Lower lobe of right lung (tissue), 2 donors: ENCODE data around the gene MTG2. TPM values are rescaled to one million over a fixed set of nuclear protein-coding genes. Genes with fewer than 3 reads are reported as not detected.

Source experiments
- ATAC-seq, 2 donors: fragments of 200-7000 bp; cut with Tn5 transposase; one replicate each; pipeline ENCODE4 v1.9.1; 2020 to 2022; ENCODE audit warnings: mild to moderate bottlenecking in 2 of 2, moderate library complexity in 2 of 2
- DNase-seq: peaks from one replicate; pipeline ENCODE4 v3.0.0-alpha.2; 2020
- H3K27ac ChIP-seq: fragments of 200-600 bp; one replicate; pipeline ENCODE4 v1.8.0; 2022
- H3K27me3 ChIP-seq: fragments of 200-600 bp; one replicate; pipeline ENCODE4 v1.8.0; 2022; ENCODE audit warnings: low read depth
- H3K36me3 ChIP-seq: fragments of 200-600 bp; one replicate; pipeline ENCODE4 v1.8.0; 2022; ENCODE audit warnings: mild to moderate bottlenecking
- H3K4me1 ChIP-seq: fragments of 200-600 bp; one replicate; pipeline ENCODE4 v1.8.0; 2022
- H3K4me3 ChIP-seq: fragments of 200-600 bp; one replicate; pipeline ENCODE4 v1.8.0; 2022; ENCODE audit warnings: mild to moderate bottlenecking
- H3K9me3 ChIP-seq: fragments of 200-600 bp; one replicate; pipeline ENCODE4 v1.8.0; 2022
- CTCF ChIP-seq: fragments of 200-600 bp; IDR thresholded peaks from one replicate; pipeline ENCODE4 v1.8.0; 2022; ENCODE audit warnings: antibody characterized with exemption, mild to moderate bottlenecking
- intact Hi-C: fragments of 100-400 bp; cut with DNase I; formaldehyde crosslinking; loops from one replicate; pipeline ENCODE4 v1.11.0; 2022
- total RNA-seq: library from RNA; stranded (reverse); fragmentation: NEBNext Ultra II Directional; extraction: Animal tissue kit (Norgen Biotek cat#: 25700); gene quantifications from one replicate; pipeline ENCODE4 v1.2.1, GENCODE V29; 2021
- donor health status: DM: no; HTN: yes; CAD: no; lungs with severe emphysema.

Gene MTG2
- total RNA-seq, 1 donor from 2014 or later = 27.1 TPM

- no peak for ATAC-seq
- Histone ChIP-seq H3K27me3 (peaks cover 15% of the 10 kb centered on the region), H3K27ac (no peak overlapping the region), H3K4me1 (no peaks in the 10 kb centered on the region), H3K36me3 (no peaks in the 10 kb centered on the region), H3K4me3 (no peak overlapping the region), H3K9me3 (no peaks in the 10 kb centered on the region)
- no peak for DNase-seq
- intact Hi-C loops = no loop called here
- TF ChIP-seq CTCF = no peak
These were observed 49.4 kb downstream of the MTG2 start for GRCh38 chr20:62232194-62232593.

DNA sequence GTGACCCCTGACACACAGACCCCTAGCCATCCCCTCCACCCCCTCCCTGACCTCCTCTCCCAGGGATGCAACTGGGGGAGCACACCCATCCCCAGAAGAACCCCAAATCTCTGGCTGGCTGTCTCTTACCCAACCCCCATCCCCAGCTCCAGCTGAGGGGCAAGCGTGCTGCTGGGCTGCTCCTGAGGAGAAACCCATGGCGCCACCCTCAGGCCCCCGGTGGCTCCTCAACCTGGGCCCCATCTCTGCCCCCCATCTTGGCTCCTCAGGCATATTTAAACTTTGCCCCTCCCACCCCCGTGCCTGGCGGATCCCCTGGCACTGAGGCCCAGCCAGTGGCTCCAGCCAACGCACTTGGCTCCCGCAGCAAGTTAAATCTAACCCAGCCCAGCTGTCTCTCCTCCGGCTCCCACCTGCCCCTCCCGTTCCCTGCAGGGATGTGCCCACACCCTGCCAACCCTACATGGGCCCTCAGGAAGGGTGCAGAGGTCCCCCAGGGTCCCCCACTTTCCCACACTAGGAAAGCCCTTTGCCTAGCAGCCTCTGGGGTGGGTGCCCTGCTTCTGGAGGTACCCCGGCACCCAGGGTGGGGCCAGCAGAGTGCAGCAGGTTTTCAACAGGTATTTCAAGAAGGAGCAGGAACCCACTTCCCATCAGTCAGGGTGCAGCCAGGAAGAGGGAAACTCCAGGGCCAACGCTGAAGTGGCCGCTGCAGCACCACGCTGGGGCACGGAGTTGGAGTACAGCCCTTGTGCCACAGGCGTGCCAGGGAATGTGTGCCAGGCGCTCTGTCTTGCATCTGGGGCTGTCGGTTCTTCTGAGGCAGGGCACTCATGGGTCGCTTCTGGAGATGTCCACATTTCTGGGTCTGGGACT lies 50.2 kb downstream of the MTG2 start:
- Histone ChIP-seq H3K4me1 (peaks cover 4% of the 10 kb centered on the region), H3K9me3 (no peaks in the 10 kb centered on the region), H3K36me3 (no peaks in the 10 kb centered on the region), H3K27ac (no peak overlapping the region), H3K27me3 (peaks cover 7% of the 10 kb centered on the region), H3K4me3 (no peak overlapping the region)
- TF ChIP-seq CTCF = no peak
- no peak for DNase-seq
- intact Hi-C loops = no loop called here
- no peak for ATAC-seq

DNA sequence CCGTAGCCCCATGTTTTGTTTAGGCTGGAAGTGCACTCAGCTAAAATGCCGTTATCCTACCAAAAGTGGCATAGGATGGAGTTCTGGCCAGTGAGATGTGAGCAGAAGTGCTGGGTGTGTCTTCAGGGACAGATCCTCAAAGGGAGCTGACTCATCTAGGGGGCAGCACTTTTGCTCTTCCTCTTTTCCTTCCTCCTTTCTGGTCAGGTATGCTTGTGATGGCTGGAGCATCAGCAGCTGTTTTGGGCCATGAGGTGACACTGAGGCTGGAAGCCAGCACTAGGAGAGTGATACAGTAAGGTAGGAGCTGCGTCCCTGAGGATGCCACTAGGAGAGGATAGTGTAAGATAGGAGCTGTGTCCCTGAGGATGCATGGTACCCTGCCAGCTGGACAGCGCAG lies 50.9 kb downstream of the MTG2 start:
- no peak overlapping the region for H3K4me3 ChIP-seq
- intact Hi-C loops = no loop called here
- DNase-seq = no peak
- peaks cover 4% of the 10 kb centered on the region for H3K4me1 ChIP-seq
- no peaks in the 10 kb centered on the region for H3K36me3 ChIP-seq
- no peak for ATAC-seq
- H3K27ac ChIP-seq = no peak overlapping the region
- TF ChIP-seq CTCF = no peak
- H3K9me3 ChIP-seq = no peaks in the 10 kb centered on the region
- no peaks in the 10 kb centered on the region for H3K27me3 ChIP-seq

GRCh38 chr20:62234339-62234738 lies 51.5 kb downstream of the MTG2 start:
- Histone ChIP-seq H3K27ac (no peak overlapping the region), H3K4me1 (peaks cover 7% of the 10 kb centered on the region), H3K27me3 (no peaks in the 10 kb centered on the region), H3K4me3 (no peak overlapping the region), H3K9me3 (no peaks in the 10 kb centered on the region), H3K36me3 (no peaks in the 10 kb centered on the region)
- TF ChIP-seq CTCF = no peak
- intact Hi-C loops = no loop called here
- ATAC-seq = no peak
- DNase-seq = no peak

GRCh38 chr20:62235001-62235776 lies 52.4 kb downstream of the MTG2 start:
- H3K4me1 ChIP-seq = peaks cover 16% of the 10 kb centered on the region
- DNase-seq = no peak
- no peak for ATAC-seq
- no peaks in the 10 kb centered on the region for H3K27me3 ChIP-seq
- H3K4me3 ChIP-seq = no peak overlapping the region
- intact Hi-C loops = no loop called here
- no peak for TF ChIP-seq CTCF
- no peak overlapping the region for H3K27ac ChIP-seq
- no peaks in the 10 kb centered on the region for H3K36me3 ChIP-seq
- H3K9me3 ChIP-seq = no peaks in the 10 kb centered on the region
